ENCODE results near the gene TMEM239. TPM values are rescaled to one million over a fixed set of nuclear protein-coding genes. Genes with fewer than 3 reads are reported as not detected.

The TMEM239 gene
- polyA plus RNA-seq, 1 of the 3 experiments (the other 2 are of a cell fraction): 0.02 TPM

- H3K9me2 ChIP-seq: no peaks in the 10 kb centered on the region
- H2AFZ ChIP-seq (ENCODE audit: low read depth): no peak overlapping the region
- WGBS (ENCODE audit: low lambda C conversion rate): 85% methylated on average over 8 of the region's 20 CpGs
- no peak overlapping the region for H3K27ac ChIP-seq (ENCODE audit: low read depth in 2 of 2, low read length in 1 of 2)
- no peaks in the 10 kb centered on the region for H4K20me1 ChIP-seq (ENCODE audit: insufficient read depth)
- H3F3A ChIP-seq (replicated peaks; ENCODE audit: insufficient read depth): peaks cover 13% of the 10 kb centered on the region
- TF ChIP-seq TAF1 (IDR thresholded peaks at IDR 0.05; ENCODE audit: borderline replicate concordance, low read depth, low read length): no peak
- TF ChIP-seq, protein P1, sequence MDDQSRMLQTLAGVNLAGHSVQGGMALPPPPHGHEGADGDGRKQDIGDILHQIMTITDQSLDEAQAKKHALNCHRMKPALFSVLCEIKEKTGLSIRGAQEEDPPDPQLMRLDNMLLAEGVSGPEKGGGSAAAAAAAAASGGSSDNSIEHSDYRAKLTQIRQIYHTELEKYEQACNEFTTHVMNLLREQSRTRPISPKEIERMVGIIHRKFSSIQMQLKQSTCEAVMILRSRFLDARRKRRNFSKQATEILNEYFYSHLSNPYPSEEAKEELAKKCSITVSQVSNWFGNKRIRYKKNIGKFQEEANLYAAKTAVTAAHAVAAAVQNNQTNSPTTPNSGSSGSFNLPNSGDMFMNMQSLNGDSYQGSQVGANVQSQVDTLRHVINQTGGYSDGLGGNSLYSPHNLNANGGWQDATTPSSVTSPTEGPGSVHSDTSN (IDR thresholded peaks at IDR 0.05): no peak
- no peak for TF ChIP-seq ZBTB33 (IDR thresholded peaks at IDR 0.05; ENCODE audit: borderline replicate concordance, low read depth)
- no peak for TF ChIP-seq USF2 (IDR thresholded peaks at IDR 0.05; ENCODE audit: borderline replicate concordance, low read depth, low read length)
- no peak overlapping the region for H3K9ac ChIP-seq
- H3K4me3 ChIP-seq (ENCODE audit: low read depth in 2 of 2, low read length in 1 of 2): no peak overlapping the region
- ChIA-PET CTCF (no interaction called here), POLR2A (no interaction called here)
- peaks cover 7% of the 10 kb centered on the region for H3K9me3 ChIP-seq
- no peaks in the 10 kb centered on the region for H3K27me3 ChIP-seq (ENCODE audit: insufficient read depth)
- no peaks in the 10 kb centered on the region for H3K79me2 ChIP-seq (ENCODE audit: insufficient read depth)
- H3K4me1 ChIP-seq (ENCODE audit: control insufficient read depth in 1 of 2, insufficient read depth in 2 of 2, low read depth in 1 of 2, low read length in 1 of 2): peaks cover 12 to 18% of the 10 kb centered on the region in 2 experiments; a peak in 2 of 4 replicates
- DNase-seq: peak; percentile 14
- no peak overlapping the region for H3K4me2 ChIP-seq
- no peaks in the 10 kb centered on the region for H3K36me3 ChIP-seq (replicated peaks in 1 of 2; ENCODE audit: control insufficient read depth in 1 of 2, insufficient read depth in 2 of 2, low read length in 1 of 2)
Measured at GRCh38 chr20:2816583-2817340, 598 bp downstream of the TMEM239 start.

DNA sequence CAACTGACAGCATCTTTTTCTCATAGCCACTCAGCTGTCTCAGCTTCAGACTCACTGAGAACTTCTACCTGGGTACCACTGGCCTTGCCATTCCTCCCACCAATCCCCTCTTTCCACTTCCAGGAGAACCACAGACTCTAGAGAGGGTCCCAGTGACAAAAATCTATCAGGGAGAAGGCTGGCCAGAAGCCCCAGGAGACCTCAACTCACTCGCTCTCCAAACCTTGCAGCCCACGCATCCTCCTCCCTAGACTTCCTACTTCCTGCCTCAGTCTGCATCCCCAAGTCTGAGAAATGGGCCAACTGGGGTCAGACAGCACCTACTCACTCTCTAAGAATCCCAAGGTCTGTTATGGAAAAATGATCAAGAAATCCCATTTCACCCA is 1.2 kb downstream of the TMEM239 start:
- Histone ChIP-seq H3K9ac (no peak overlapping the region), H4K20me1 (ENCODE audit: insufficient read depth) (no peaks in the 10 kb centered on the region), H3K9me2 (no peaks in the 10 kb centered on the region), H3K4me2 (no peak overlapping the region), H3K9me3 (peaks cover 1% of the 10 kb centered on the region), H3K79me2 (ENCODE audit: insufficient read depth) (no peaks in the 10 kb centered on the region), H3K27ac (ENCODE audit: low read depth in 2 of 2, low read length in 1 of 2) (no peak overlapping the region), H3K4me1 (ENCODE audit: control insufficient read depth in 1 of 2, insufficient read depth in 2 of 2, low read depth in 1 of 2, low read length in 1 of 2) (peaks cover 14 to 18% of the 10 kb centered on the region in 2 experiments; a peak in 2 of 4 replicates), H3F3A (replicated peaks; ENCODE audit: insufficient read depth) (peaks cover 13% of the 10 kb centered on the region), H3K36me3 (replicated peaks in 1 of 2; ENCODE audit: control insufficient read depth in 1 of 2, insufficient read depth in 2 of 2, low read length in 1 of 2) (no peaks in the 10 kb centered on the region), H3K27me3 (ENCODE audit: insufficient read depth) (no peaks in the 10 kb centered on the region), H3K4me3 (ENCODE audit: low read depth in 2 of 2, low read length in 1 of 2) (no peak overlapping the region), H2AFZ (ENCODE audit: low read depth) (no peak overlapping the region)
- TF ChIP-seq USF2 (IDR thresholded peaks at IDR 0.05; ENCODE audit: borderline replicate concordance, low read depth, low read length) (no peak), GABPA (IDR thresholded peaks at IDR 0.05; ENCODE audit: low read depth) (no peak), TAF1 (IDR thresholded peaks at IDR 0.05; ENCODE audit: borderline replicate concordance, low read depth, low read length) (no peak), JUND (IDR thresholded peaks at IDR 0.05) (no peak), ELF1 (IDR thresholded peaks at IDR 0.05) (no peak), FOXJ3 (CRISPR knock-in tag; IDR thresholded peaks at IDR 0.05) (no peak), NRF1 (IDR thresholded peaks at IDR 0.05; ENCODE audit: low read depth, low read length) (no peak)
- TF ChIP-seq, protein P1 (IDR thresholded peaks at IDR 0.05): no peak
- ChIA-PET CTCF (no interaction called here), POLR2A (no interaction called here)
- 91% methylated on average over 2 of the region's 2 CpGs for WGBS (ENCODE audit: low lambda C conversion rate)
- no peak for DNase-seq
